Sciatic nerve (tissue), 2 donors: ENCODE data around the gene TOMM6. TPM values are rescaled to one million over a fixed set of nuclear protein-coding genes. Genes with fewer than 3 reads are reported as not detected.
A peak's percentile ranks its signal among the peaks of the same experiment; 100 is the strongest.
"Not testable (repeated sequence)": the region's sequence is repeated elsewhere in the genome, so short reads cannot be mapped to it uniquely, and the experiment has no call there.

Experiments used
- ATAC-seq: fragments of 200-7000 bp; cut with Tn5 transposase; one replicate; pipeline ENCODE4 v1.9.1; 2020; ENCODE audit warnings: mild to moderate bottlenecking, moderate library complexity
- DNase-seq: peaks from one replicate; pipeline ENCODE4 v3.0.0-alpha.2; 2020; ENCODE audit warnings: low spot score
- intact Hi-C: fragments of 100-400 bp; cut with DNase I; formaldehyde crosslinking; loops from one replicate; pipeline ENCODE4 v1.14.2; 2022
- total RNA-seq: library from RNA; stranded (reverse); fragmentation: NEBNext Ultra II Directional; extraction: Animal tissue kit (Norgen Biotek cat#: 25700); gene quantifications from one replicate; pipeline ENCODE4 v1.2.1, GENCODE V29; 2021
- donor health status: DM: no; HTN: no; CAD: no.
- donor health status: DM: no; HTN: no; CAD: no.

The TOMM6 gene
- total RNA-seq, 1 donor from 2014 or later = 97.3 TPM

DNA sequence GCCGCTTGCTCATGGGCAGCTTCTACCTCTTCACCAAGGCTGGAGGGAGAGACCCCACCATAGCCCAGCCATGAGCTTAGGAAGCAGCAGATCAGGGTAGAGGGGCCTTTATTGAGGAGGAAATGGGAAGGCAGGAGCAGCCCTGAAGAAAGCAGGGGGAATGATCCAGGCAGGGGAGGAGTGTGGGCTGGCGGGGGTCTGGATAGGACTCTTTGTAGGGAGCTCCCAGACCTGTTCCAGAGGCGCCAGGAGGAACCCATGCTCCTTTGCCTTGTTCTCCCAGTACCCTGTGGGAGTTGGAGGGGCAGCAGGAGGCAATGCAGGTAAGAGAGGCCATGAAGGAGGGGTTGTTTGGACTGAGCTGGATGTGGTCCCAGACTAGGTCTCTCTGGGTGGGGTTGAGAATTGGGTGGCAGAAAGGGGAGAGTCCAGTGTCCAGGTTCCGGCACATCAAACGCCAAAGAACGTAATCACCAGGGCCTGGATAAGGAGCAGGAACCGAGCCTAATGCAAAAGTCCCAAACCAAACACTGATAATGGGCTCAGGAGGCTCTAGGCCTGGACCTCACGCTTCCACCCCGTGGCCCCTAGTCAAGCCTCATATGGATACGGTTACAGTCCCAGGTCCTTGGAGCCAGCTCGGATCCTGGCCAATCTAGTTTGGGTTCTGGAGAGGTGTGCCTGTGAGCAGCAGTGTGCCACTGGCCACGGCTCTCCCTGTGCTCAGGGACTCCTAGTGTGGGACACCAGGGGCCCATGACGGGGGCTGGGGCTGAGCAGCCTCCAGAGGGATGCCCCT, 28.2 kb upstream of the TOMM6 start:
- intact Hi-C loops = no loop called here
- DNase-seq (no peak), ATAC-seq (no peak)

DNA sequence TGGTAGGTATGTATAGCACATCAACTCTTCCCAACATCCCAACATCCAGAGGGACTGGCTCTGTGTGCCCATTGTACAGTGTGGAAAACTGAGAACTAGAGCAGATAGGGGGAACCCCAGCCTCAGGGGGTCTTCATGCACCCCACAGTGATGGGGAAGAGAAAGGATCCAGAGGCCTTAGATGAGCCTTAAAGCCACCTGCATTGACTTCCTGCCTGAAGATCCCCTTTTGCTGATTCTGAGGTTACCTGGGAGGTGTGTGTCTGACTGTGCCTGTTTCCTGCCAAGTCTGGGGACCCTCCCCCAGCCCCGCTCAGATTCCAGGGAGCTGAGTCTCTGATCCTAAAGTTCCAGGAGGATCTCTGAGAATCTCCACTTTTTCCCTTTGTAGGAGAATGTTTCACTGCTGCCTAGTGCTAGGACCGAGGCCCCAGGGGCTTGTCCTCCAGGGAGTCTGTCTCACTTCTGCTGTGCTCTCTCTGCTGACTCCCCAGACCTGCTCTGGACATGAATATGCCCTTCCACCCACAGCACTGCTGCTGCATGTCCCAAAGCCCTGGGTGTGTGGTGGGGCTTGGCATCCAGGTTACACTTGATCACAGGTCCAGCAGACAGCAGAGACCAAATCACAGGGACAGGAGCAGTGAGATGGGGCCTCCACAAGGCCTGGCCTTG, 27.5 kb upstream of the TOMM6 start:
- no peak for ATAC-seq
- intact Hi-C loops = no loop called here
- no peak for DNase-seq

DNA sequence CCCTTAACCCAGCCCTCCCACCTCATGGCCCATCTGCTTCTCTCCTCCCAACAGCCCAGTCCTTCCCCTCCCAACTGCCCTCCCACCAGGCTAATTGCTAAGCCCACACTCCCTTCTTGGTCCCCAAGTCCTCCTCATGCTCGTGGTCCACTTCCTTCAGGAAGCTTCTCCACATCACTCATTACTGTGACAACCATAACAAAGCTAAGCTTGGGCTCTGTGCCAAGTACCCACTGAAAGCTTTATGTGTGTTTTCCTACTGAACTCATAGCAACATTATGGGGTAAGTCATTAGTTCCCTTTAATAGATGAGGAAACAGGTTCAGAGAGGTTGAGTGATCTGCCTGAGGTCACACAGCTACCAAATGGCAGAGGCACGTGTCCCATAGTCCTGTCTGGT, 24.0 kb upstream of the TOMM6 start:
- ATAC-seq = no peak
- intact Hi-C loops = no loop called here

DNA sequence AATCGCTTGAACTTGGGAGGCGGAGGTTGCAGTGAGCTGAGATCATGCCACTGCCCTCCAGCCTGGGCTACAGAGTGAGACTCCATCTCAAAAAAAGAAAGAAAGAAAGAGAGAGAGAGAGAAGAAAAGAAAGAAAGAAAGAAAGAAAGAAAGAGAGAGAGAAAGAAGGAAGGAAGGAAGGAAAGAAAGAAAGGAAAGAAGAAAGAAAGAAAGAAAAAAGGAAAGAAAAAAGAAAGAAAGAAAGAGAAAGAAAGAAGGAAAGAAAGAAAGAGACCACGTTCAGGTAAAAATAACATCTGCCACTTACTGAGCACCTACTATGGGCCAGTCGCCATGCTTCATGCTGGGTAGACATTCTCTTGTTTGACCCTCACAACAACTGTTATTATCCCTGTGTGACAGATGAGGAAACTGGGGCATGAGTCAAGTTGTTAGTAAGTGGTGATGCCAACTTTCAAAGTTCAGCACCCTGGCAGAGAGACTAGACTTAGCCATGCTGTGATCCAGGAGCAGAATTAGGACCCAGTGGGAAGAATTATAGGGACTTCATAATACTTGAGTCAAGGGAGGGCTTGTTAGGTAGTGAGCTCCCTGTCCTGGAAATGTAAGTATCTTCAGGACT, 21.3 kb upstream of the TOMM6 start:
- ATAC-seq, DNase-seq, intact Hi-C loops: not testable (repeated sequence)

More for the DNA sequence above, 24.0 kb upstream of the TOMM6 start:
- DNase-seq = no peak

DNA sequence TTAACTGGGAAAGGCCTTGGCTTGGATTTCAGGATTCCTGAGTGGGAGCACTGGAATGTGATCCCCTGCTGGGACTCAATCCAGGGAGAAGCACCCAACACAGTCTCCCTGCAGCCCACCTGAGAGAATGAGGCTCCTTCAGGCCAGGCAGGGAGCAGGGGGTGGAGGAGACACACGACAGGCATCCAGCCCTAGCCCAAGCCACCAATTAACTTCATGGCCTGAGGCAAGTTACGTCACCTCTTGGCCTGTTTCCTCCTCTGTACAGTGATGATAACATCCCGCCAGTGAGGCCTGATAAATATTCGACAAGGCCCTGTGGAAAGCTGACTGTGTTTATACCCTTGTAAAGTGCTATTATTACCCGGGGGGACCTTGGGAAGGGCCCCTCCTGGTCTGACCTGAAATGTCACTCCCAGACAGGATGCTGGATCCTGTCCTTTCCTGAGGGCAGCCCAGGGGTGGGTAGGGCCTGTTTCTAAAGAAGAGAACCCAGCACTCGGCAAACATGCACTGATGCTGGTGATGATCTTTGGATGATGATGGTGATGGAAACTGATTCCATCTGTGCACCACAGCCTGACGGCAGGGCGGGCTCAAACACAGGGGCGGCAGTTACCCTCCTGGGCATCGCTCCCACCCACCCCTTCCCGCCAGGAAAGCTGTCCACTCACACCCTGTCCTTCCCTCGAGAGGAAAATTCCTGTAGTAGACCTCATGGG, 20.2 kb upstream of the TOMM6 start:
- intact Hi-C loops = no loop called here
- no peak for DNase-seq
- ATAC-seq = peak; percentile 73

DNA sequence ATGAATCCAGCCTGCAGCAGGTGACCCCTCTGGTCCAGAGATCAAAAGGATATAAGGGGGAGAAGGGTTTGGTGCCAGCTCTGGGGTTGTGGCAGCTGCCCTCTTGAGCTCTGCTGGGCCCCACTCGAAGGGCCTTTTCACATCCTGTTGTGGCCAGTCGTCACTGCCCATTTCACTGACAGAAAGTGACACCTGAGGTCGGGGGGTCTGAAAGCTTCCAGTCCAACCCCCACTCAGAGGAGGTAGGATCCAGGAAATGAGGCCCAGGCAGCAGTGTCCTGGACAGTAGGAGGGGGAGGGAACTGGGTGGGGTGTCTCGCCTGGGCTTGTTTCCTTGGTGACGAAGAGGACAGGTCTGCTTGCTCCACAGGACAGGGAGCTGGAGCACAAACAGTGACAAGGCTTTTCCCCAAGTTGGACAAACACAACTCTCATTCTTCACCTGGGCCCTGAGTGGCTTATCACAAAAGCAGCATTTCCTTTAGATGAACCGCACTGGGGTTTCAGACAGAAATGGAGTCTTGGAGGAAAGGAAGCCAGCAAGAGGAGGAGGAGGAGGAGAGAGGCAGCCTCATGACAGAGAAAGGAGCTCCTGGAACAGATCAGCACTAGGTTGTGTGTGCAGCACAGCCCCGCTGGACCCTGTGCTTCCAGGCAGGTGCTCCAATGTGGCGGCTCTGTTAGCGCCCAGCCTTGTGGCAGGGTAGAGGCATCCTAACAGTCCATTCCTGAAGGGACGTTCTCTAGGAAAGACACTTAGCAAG, 18.8 kb upstream of the TOMM6 start:
- intact Hi-C loops = no loop called here
- ATAC-seq (no peak), DNase-seq (no peak)

DNA sequence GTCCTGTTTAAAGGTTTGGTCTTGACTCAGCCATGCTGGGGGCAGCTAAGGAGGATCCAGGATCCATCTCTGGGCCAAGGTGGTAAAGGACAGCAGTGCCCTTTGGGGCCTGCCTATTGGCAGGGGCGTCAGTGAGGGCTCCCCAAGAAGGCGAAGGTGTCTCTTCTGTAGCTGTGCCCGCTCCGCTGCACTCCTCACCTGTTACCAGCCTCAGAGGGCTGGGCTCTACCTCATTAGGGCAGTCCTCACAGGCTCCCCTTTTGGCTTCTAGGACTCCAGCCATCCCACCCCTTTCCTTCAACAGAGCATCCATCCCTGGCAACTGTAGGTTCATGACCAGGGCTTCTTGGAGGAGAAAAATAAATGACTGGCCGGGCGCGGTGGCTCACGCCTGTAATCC, 18.1 kb upstream of the TOMM6 start:
- ATAC-seq (no peak), DNase-seq (no peak)
- intact Hi-C loops = no loop called here

DNA sequence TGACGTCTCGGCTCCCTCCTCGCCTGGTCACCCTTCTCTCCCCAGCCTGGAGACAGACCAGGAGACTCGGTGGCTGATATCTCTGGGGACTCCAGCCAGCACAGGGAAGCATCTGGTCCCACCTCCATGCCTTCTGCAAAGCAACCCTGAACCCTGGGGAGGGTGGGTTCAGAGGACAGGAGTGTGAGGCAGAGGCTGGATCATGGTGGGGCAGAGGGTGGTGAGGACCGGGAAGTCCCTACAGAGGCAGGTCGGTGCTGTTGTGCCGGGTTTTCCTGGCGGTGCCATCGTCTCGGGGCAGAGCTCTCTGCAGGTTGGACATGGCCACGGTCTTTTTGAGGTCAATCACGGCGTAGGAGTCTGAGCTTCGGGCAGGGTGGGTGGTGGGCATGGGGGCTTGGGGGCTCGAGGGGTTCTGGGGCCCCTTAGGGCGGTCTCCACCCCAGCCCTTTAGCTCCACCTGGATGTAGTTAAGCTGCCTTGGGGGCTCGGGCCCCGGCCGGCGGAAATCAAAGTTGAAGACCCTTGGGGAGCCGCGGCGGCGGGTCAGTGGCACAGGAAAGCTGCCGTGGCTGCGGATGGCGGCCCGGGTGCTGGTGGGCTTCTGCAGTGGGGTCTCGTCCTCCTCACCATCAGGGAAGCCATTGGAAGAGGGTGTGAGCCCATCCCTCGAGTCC, 17.0 kb upstream of the TOMM6 start:
- DNase-seq (no peak), ATAC-seq (no peak)
- intact Hi-C loops = no loop called here

DNA sequence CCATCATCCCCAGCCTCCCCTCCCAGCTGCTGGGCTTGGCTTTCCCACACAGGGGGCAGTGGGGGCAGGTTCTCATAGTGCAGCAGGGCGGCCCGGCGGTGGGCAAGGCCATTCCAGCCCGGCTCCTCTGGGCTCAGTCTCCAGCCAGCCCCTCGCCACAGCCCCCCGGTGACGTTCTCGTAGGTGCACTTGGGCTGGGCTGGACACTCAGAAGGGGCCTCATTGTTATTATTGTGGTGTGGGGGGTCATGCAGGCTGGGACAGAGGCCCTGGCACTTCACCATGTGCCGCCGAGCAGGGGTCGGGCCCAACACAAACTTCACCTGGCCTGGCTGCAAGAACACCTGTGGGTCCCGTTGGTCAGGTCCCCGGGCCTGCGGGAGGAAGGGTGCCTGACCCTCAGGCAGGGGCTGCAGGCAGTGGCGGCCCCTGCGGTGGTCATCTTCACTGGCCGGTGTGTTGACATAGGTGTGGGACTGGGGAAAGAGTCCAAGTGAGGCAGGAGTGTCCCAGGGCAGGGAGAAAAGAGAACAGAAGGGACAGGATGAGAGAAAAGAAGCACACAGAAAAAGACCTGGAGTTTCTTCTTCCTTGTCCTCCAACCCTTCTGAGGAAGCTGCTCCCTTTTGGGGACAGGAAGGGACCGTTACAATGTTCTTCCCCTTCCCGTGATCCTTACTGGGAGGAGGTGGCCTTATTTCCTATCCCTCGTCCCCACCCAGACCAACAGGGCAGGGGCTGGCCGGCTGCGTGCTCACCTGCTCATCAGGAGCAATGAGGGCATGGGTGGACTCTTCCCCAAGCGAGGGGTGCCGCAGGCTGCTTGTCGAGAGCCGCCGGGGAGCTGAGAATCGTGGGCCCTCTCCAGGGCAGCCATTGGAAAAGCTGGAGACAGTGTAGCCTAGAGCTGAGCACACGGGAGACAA, 16.2 kb upstream of the TOMM6 start:
- intact Hi-C loops = no loop called here
- no peak for ATAC-seq
- DNase-seq = no peak

DNA sequence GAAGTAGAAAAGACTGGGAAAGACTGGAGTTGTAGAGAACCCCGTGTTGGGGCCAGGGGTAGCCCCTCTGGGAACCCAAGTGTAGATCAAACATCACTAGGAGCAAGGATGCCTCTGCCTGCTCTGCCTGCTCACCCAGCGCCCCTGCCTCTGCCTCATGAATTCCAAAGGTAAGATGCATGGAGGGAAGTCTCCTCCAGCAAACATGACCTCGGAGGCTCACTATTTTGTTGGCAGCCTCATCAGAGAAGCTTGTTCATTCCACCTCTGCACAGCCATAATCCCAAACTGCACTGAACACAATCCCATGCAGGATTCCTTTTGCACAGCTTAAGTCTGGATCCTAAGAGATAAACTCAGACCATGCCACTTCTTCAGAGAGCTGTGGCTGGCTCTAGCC, 12.7 kb upstream of the TOMM6 start:
- intact Hi-C loops = no loop called here
- ATAC-seq (no peak), DNase-seq (no peak)

DNA sequence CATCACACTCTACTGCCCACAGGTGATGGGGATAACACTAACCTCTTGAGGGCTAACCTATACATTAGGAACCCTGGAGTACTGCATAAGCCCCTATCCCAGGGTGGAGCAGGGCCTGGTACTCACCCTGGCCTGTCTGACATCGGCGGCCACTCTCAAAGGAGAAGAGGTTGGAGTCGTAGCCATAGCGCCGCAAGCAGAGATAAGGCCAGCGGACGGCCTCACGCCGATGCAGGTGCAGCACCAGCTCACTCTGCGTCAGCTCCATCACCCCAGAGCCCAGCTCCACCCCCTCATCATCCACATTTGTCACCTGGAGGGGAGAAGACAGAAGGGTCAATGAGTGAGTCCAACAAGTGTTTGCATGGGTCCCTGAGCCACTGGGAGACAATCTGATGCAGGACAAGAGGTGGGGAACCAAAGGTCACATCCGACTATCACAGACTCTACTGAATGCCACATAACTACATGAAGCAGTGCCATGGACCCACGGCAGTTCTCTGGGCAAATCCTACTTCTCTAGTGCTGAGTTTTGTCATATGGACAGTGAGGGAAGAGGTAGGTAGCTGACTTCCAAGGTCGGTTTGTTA, 12.1 kb upstream of the TOMM6 start:
- ATAC-seq = no peak
- DNase-seq = no peak
- intact Hi-C loops = no loop called here

DNA sequence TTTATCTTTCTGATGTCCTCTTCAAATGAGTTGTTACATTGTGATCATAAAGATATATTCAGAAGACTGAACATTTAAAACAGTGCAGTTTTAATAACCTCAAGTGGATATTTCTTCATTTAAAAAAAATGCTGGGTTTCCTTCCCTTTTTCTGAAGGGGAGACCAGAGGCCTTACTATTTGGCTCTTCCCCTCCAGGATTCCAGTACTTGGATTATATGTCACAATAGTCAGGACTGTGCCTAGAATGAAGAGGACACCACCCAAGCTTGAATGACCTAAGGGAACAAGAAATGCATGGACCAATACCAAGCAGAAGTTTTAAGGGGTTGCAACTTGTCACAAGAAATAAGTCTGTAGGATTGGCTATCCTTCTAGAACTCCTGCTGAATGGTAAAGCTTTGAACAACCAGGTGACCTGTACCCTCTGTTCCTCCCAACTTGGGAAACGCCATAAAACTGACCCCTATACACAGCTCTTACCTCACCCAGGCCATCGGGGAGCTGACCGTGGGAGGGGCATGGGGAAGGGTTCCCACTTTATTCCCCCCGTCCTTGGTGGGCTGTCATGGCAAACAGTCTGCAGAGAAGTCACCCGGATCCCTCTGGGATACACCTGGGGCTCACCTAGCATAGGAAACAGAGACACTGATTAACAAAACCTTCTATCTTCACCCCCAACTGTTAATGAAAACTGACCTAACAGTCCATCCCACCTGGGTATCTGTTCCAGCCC, 9.8 kb upstream of the TOMM6 start:
- DNase-seq (no peak), ATAC-seq (no peak)
- intact Hi-C loops = no loop called here

DNA sequence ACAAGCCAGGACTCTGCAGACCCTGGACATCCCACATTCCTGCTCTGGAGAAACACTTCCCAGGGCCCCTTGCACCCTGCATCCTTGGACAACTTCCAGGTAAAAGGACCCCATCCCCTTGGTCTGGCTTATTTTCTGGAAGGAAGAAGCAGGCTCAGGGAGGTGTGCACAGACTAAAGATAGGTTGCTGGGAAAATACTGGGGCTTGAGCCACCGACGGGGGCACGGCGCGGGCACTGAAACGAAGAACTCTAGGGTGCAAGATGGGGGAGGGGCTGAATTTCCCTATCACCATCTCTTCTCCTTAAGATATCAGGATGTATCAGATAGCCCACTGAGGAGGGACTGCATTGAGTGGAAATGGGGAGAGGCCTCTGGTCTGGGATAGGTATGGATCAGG, 8.6 kb upstream of the TOMM6 start:
- DNase-seq = no peak
- intact Hi-C loops = no loop called here
- ATAC-seq = no peak

DNA sequence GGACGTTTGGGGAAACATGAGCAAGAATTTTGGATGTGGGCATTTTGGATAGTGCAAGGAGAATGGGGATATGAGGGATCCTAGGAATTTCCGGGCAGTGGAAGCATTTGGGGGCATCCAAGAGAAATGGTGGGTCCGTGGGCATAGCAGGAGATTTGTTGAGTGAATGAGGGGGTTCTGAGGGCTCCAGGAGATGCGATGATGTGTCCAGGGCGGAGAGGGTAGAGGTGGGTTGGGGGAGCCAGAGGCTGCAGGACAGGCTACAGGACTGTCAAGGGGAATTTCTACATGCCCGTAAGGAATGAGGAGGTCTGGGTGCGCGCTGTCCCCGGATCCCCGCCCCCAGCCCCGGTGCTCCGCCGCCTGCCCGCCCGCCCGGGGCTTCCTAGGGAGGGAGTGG, 8.2 kb upstream of the TOMM6 start:
- intact Hi-C loops = no loop called here

DNA sequence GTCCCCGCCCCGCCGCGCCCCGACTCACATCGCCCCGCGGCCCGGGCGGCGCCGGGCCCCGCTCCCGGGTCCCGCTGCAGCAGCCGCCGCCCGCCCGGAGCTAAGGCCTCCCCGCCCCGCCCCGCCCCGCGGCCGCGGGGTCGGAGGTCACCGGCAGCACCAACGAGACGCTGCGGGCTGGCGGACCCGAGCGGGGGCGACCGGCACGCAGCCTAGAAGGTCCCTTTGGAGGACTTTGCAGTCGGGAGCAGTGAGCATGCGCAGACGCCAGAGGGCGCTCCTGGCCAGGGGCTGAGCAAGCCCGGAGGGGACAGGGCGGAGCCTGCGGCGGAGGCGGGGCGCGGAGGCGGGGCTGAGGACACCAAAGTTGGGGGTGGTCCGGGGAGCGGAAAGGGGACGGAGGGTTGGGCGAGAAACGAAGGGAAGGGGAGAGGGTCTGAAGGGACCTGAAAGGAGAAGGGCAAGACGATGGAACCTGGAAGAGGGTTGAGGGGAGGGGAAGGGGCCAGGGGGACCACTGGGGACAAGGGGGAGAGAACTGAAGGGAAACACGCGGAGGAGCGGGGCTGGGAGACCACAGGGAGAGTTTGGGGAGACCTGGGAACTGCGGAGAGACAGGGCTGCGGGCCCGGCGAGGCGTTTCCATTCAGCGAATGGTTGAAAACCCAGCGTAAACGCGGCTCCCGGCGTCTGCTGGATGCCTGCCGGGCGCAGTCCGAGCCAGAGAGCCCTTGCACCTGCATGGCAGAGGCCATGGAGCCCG, 7.5 kb upstream of the TOMM6 start, which contains the start of gene FRS3:
Gene FRS3 (minus strand): TSS at position 113 of the 763 bp plus-strand sequence. CDS start 2,913 bp downstream, outside the sequence.
- intact Hi-C loops = loop anchor here (5.0 to 10.0 kb wide), 2 partner anchors 155 to 262 kb away; no protein-coding TSS in a partner anchor
- DNase-seq = peak; percentile 100
- ATAC-seq = peak; percentile 97

More for the DNA sequence above, 8.2 kb upstream of the TOMM6 start:
- ATAC-seq (no peak), DNase-seq (no peak)
